Subcutaneous abdominal adipose tissue (tissue), 5 donors: ENCODE data around the gene TARM1.

ENCODE experiments used
- H3K27ac ChIP-seq: one replicate; pipeline ENCODE4 v1.7.0; 2013; ENCODE audit warnings: low read depth, mild to moderate bottlenecking, inconsistent platforms, low read length, moderate library complexity
- H3K27me3 ChIP-seq, 5 donors: one replicate each; pipeline ENCODE4 v1.7.0; 2013; ENCODE audit warnings: low read length in 5 of 5, inconsistent platforms in 1 of 5; ENCODE audit not compliant: control insufficient read depth in 5 of 5, insufficient read depth in 4 of 5
- H3K36me3 ChIP-seq, 5 donors: one replicate each; pipeline ENCODE4 v1.7.0; 2013; ENCODE audit warnings: low read length in 5 of 5; ENCODE audit not compliant: control insufficient read depth in 5 of 5, insufficient read depth in 5 of 5
- H3K4me1 ChIP-seq, 5 donors: one replicate each; pipeline ENCODE4 v1.7.0; 2013; ENCODE audit warnings: low read length in 5 of 5, mild to moderate bottlenecking in 3 of 5, moderate library complexity in 1 of 5; ENCODE audit not compliant: control insufficient read depth in 5 of 5, insufficient read depth in 5 of 5
- H3K4me3 ChIP-seq, 5 donors: one replicate each; pipeline ENCODE4 v1.7.0; 2013; ENCODE audit warnings: low read length in 5 of 5, low read depth in 1 of 5
- H3K9ac ChIP-seq, 5 donors: one replicate each; pipeline ENCODE4 v1.7.0; 2013; ENCODE audit warnings: low read length in 5 of 5, mild to moderate bottlenecking in 4 of 5, moderate library complexity in 3 of 5
- H3K9me3 ChIP-seq, 5 donors: one replicate each; pipeline ENCODE4 v1.7.0; 2013; ENCODE audit warnings: low read length in 5 of 5; ENCODE audit not compliant: control insufficient read depth in 5 of 5
- donor health status: healthy.
- donor health status: healthy.
- donor health status: healthy.
- donor health status: healthy.
- donor health status: healthy.

The TARM1 gene

DNA sequence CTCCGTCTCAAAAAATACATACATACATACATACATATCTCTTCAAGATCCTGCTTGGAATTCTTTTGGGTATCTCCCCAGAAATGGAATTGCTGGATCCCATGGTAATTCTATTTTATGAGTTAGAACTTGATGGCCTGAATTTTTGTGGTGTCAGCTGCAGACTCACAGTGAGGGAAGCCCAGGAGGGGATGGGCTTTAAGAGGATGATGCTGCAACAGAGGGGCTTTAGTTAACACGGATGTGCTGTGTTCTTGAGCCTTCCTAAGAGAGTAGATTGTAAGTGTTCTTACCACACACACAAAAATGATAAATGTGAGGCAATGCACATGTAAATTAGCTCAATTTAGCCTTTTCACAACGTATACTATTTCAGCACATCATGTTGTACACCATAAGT is 58.0 kb downstream of the TARM1 start:
- Histone ChIP-seq H3K9me3 (no peaks in the 10 kb centered on the region), H3K27me3 (peaks cover 0 to 11% (median 4%) of the 10 kb centered on the region in 5 donors), H3K4me3 (no peak overlapping the region), H3K27ac (no peak overlapping the region), H3K36me3 (no peaks in the 10 kb centered on the region), H3K9ac (no peak overlapping the region), H3K4me1 (peaks cover 0 to 9% (median 7%) of the 10 kb centered on the region in 5 donors)

- Histone ChIP-seq H3K27me3 (peaks cover 0 to 11% (median 4%) of the 10 kb centered on the region in 5 donors), H3K27ac (no peak overlapping the region), H3K9me3 (peaks cover 0 to 4% (median 0%) of the 10 kb centered on the region in 5 donors), H3K4me3 (no peak overlapping the region), H3K36me3 (no peaks in the 10 kb centered on the region), H3K4me1 (peaks cover 0 to 9% (median 7%) of the 10 kb centered on the region in 5 donors), H3K9ac (no peak overlapping the region)
Measured at GRCh38 chr19:54021932-54022331, 59.2 kb downstream of the TARM1 start.

- Histone ChIP-seq H3K27ac (no peak overlapping the region), H3K9ac (no peak overlapping the region), H3K4me1 (peaks cover 0 to 9% (median 7%) of the 10 kb centered on the region in 5 donors), H3K9me3 (peaks cover 0 to 4% (median 0%) of the 10 kb centered on the region in 5 donors), H3K27me3 (peaks cover 0 to 7% (median 4%) of the 10 kb centered on the region in 5 donors), H3K36me3 (no peaks in the 10 kb centered on the region), H3K4me3 (no peak overlapping the region)
Measured at GRCh38 chr19:54021363-54021762, 59.8 kb downstream of the TARM1 start.
